Body of pancreas (tissue), 4 donors: ENCODE data around the gene C1QTNF1.

Source experiments
- CTCF ChIP-seq, 7 experiments: fragments of 450-650 bp in 4 of 7; fragments of 200-600 bp in 3 of 7; sonication (generic) in 3 of 7; IDR thresholded peaks; one replicate each; pipeline ENCODE4 v1.5.1; 2016 to 2019; ENCODE audit warnings: antibody characterized with exemption in 7 of 7
- POLR2A ChIP-seq, 3 donors: fragments of 450-650 bp; IDR thresholded peaks; one replicate each; pipeline ENCODE4 v1.6.1; 2016; ENCODE audit warnings: antibody characterized with exemption in 3 of 3, mild to moderate bottlenecking in 2 of 3

- TF ChIP-seq CTCF (IDR thresholded peaks at IDR 0.05) (no peak), POLR2A (IDR thresholded peaks at IDR 0.05) (no peak)
Measured at GRCh38 chr17:79014158-79014758, 9.7 kb upstream of the C1QTNF1 start.
